Thoracic aorta (tissue), 2 donors: ENCODE measurements around the gene IVNS1ABP. TPM values are rescaled to one million over a fixed set of nuclear protein-coding genes. Genes with fewer than 3 reads are reported as not detected.

Experiments used
- ATAC-seq: fragments of 150-250 bp; one replicate; pipeline ENCODE4 v1.8.0; 2017; ENCODE audit warnings: low read depth; ENCODE audit not compliant: insufficient number of reproducible peaks, low FRiP score
- DNase-seq: peaks from one replicate; pipeline ENCODE4 v3.0.0-alpha.2; 2020; ENCODE audit warnings: low spot score
- H3K27ac ChIP-seq, 2 donors: fragments of 200-600 bp; sonication (generic); 1 replicate in 1 of 2; 2 replicates in 1 of 2; pipeline ENCODE4 v1.5.1; 2016; ENCODE audit warnings: mild to moderate bottlenecking in 2 of 2, moderate library complexity in 2 of 2
- H3K27me3 ChIP-seq: fragments of 200-600 bp; sonication (generic); replicated peaks from 2 replicates; pipeline ENCODE4 v1.6.0; 2016; ENCODE audit warnings: mild to moderate bottlenecking; ENCODE audit not compliant: insufficient read depth
- H3K36me3 ChIP-seq: fragments of 200-600 bp; sonication (generic); one replicate; pipeline ENCODE4 v1.5.1; 2016
- H3K4me1 ChIP-seq, 2 donors: fragments of 200-600 bp; sonication (generic); 1 replicate in 1 of 2; 2 replicates in 1 of 2; pipeline versions ENCODE4 v1.5.1 to v1.6.0; 2016; ENCODE audit warnings: low read depth in 2 of 2, mild to moderate bottlenecking in 1 of 2; ENCODE audit not compliant: control insufficient read depth in 1 of 2
- H3K4me3 ChIP-seq: fragments of 200-600 bp; sonication (generic); 2 replicates; pipeline ENCODE4 v1.5.1; 2016; ENCODE audit warnings: mild to moderate bottlenecking
- H3K9me3 ChIP-seq: fragments of 200-600 bp; sonication (generic); 2 replicates; pipeline ENCODE4 v1.5.1; 2016
- total RNA-seq, 2 donors: library from RNA; depleted of rRNA; stranded (reverse); fragments of >200 nt; gene quantifications; one replicate each; pipeline versions ENCODE4 v1.1.0 to v1.2.3, GENCODE V29; 2016
- TF ChIP-seq, protein P1 (sequence below): fragments of 200-600 bp; sonication (generic); IDR thresholded peaks from one replicate; pipeline ENCODE4 v1.5.1; 2019; ENCODE audit warnings: antibody characterized with exemption

The IVNS1ABP gene
- total RNA-seq, 2 donors from 2014 or later: 44.0 to 72.0 TPM

DNA sequence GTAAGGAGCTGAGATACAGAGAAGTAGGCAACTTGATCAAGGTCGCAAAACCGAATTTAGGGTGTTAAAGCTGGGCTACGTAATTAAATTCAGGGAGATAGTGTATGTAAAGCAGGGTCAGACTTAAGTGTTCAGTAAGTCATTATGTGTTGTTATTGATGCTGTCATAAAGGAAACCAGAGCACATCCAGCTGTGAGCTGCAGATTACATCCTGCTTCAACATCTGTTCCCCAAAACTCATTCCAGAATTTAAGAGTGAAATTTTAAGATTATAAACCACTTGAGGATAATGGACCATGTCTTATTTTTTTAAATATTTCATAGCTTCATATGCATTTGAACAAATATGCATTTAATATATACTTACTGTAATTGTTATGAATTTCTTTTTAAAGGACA is 49.7 kb downstream of the IVNS1ABP start:
- no peak for DNase-seq
- Histone ChIP-seq H3K4me1 (no peaks in the 10 kb centered on the region), H3K4me3 (no peak overlapping the region), H3K36me3 (no peaks in the 10 kb centered on the region), H3K27me3 (no peaks in the 10 kb centered on the region), H3K9me3 (no peaks in the 10 kb centered on the region), H3K27ac (no peak overlapping the region)
- TF ChIP-seq, protein P1, sequence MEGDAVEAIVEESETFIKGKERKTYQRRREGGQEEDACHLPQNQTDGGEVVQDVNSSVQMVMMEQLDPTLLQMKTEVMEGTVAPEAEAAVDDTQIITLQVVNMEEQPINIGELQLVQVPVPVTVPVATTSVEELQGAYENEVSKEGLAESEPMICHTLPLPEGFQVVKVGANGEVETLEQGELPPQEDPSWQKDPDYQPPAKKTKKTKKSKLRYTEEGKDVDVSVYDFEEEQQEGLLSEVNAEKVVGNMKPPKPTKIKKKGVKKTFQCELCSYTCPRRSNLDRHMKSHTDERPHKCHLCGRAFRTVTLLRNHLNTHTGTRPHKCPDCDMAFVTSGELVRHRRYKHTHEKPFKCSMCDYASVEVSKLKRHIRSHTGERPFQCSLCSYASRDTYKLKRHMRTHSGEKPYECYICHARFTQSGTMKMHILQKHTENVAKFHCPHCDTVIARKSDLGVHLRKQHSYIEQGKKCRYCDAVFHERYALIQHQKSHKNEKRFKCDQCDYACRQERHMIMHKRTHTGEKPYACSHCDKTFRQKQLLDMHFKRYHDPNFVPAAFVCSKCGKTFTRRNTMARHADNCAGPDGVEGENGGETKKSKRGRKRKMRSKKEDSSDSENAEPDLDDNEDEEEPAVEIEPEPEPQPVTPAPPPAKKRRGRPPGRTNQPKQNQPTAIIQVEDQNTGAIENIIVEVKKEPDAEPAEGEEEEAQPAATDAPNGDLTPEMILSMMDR: no peak
- no peak for ATAC-seq

DNA sequence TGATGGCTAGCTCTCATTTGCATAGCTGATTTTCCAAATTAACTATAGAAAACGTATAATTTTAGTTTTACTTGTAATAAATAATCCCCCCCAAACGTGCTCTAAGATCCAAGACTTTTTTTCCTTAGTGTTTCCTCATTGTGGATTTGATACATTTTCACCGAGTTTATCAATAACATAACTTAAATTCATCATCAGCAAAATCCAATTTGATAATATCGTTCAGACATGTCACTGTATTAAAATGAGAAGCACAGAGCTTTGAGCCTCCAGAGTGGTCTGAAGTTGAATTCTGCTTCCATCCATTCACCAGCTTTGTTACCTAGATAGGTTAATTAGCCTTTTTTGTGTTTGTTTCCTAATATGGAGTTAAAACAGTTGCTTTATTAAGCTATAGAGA is 51.7 kb downstream of the IVNS1ABP start:
- H3K27ac ChIP-seq: no peak overlapping the region
- H3K27me3 ChIP-seq: no peaks in the 10 kb centered on the region
- TF ChIP-seq, protein P1: no peak
- no peak overlapping the region for H3K4me3 ChIP-seq
- H3K4me1 ChIP-seq: peaks cover 0 to 3% of the 10 kb centered on the region in 2 donors
- H3K9me3 ChIP-seq: no peaks in the 10 kb centered on the region
- H3K36me3 ChIP-seq: no peaks in the 10 kb centered on the region
- ATAC-seq (no peak), DNase-seq (no peak)

DNA sequence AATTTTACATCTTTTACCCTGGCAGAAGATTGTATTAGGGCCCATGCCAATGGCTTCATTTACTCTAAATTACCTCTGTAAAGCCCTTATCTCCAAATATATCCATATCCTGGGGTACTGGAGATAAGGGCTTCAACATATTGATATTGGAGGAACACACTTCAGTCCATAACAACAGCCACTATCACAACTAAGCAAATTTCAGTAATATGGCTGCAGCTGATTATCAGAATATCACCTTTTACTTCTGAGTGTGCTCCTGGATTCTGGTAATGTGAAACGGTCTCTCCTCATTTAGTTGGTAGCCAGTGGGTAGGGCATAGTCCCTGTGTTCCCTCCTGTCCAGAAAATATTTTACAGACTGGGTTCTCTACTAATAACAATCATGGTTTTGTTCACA is 53.3 kb downstream of the IVNS1ABP start:
- Histone ChIP-seq H3K27ac (no peak overlapping the region), H3K4me3 (no peak overlapping the region), H3K36me3 (no peaks in the 10 kb centered on the region), H3K27me3 (no peaks in the 10 kb centered on the region), H3K9me3 (no peaks in the 10 kb centered on the region), H3K4me1 (peaks cover 0 to 3% of the 10 kb centered on the region in 2 donors)
- TF ChIP-seq, protein P1: no peak
- no peak for ATAC-seq
- no peak for DNase-seq

DNA sequence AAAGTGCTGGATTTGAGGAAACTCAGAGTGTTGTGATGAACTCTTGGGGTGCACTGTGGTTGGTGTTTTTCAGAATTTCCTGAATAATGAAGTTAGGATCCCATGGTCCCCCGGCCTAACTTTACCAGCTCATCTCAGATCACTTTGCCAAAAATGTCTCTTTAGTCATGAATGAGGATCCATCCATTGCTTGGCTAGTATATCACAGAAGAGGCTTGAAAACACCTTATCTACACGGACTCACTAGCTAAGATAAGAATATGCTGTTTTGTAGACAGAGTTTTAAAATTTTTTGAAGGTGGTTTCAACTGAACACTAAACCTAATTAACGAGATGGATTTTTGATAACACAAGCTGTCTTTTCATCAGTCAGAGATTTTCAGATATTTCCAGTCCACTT is 53.8 kb downstream of the IVNS1ABP start:
- no peak for DNase-seq
- H3K4me1 ChIP-seq: peaks cover 0 to 3% of the 10 kb centered on the region in 2 donors
- ATAC-seq: no peak
- TF ChIP-seq, protein P1: no peak
- no peak overlapping the region for H3K27ac ChIP-seq
- H3K36me3 ChIP-seq: no peaks in the 10 kb centered on the region
- H3K27me3 ChIP-seq: no peaks in the 10 kb centered on the region
- no peaks in the 10 kb centered on the region for H3K9me3 ChIP-seq
- no peak overlapping the region for H3K4me3 ChIP-seq

DNA sequence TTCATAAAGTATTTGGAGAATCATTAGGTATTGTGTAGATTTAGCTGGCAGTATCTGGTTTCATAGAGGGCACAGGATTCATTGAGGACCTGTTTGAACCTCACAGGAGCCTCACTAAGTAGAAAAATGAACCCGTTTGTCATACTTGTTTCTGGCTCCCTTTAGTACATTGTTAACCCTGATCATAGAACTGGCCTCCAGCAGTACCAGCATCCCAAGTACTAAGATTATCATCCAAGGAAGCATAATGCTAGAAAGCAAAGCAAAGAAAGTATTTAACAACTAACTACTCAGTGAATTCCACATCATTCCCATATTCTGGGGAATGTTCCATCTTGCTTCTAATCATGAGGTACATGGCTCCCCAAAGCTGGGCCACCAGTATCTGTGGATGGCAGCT is 54.9 kb downstream of the IVNS1ABP start:
- no peaks in the 10 kb centered on the region for H3K9me3 ChIP-seq
- H3K27ac ChIP-seq: no peak overlapping the region
- peaks cover 0 to 3% of the 10 kb centered on the region in 2 donors for H3K4me1 ChIP-seq
- no peak for ATAC-seq
- TF ChIP-seq, protein P1: no peak
- no peak for DNase-seq
- H3K4me3 ChIP-seq: no peak overlapping the region
- no peaks in the 10 kb centered on the region for H3K36me3 ChIP-seq
- no peaks in the 10 kb centered on the region for H3K27me3 ChIP-seq
